ENCODE results near the gene MLF2.
A peak's percentile ranks its signal among the peaks of the same experiment; 100 is the strongest.
"Not testable (repeated sequence)": the region's sequence is repeated elsewhere in the genome, so short reads cannot be mapped to it uniquely, and the experiment has no call there.

MLF2 gene

GRCh38 chr12:6764011-6764828, 11.3 kb upstream of the MLF2 start:
- DNase-seq: peak; percentile 100

- no peak for DNase-seq
These were observed 10.4 kb upstream of the MLF2 start for GRCh38 chr12:6763380-6763779.

- DNase-seq: no peak
These were observed 6.8 kb upstream of the MLF2 start for GRCh38 chr12:6759741-6760140.

GRCh38 chr12:6758506-6759095, 5.7 kb upstream of the MLF2 start:
- DNase-seq: no peak

GRCh38 chr12:6757028-6757690, 4.2 kb upstream of the MLF2 start:
- no peak for DNase-seq

GRCh38 chr12:6754411-6754810, 1.5 kb upstream of the MLF2 start:
- no peak for DNase-seq

GRCh38 chr12:6753772-6754356, 923 bp upstream of the MLF2 start:
- no peak for DNase-seq

- DNase-seq: no peak
These were observed 597 bp downstream of the MLF2 start for GRCh38 chr12:6752167-6752920.

GRCh38 chr12:6751767-6752166, 1.2 kb downstream of the MLF2 start:
- DNase-seq: no peak

- DNase-seq: no peak
These were observed 2.4 kb downstream of the MLF2 start for GRCh38 chr12:6750506-6750905.

- no peak for DNase-seq
These were observed 4.2 kb downstream of the MLF2 start for GRCh38 chr12:6748761-6749160.

GRCh38 chr12:6747216-6747615, 5.7 kb downstream of the MLF2 start:
- no peak for DNase-seq

- no peak for DNase-seq
These were observed 7.0 kb downstream of the MLF2 start for GRCh38 chr12:6745741-6746525.

GRCh38 chr12:6743300-6743699, 9.6 kb downstream of the MLF2 start:
- not testable (repeated sequence) for DNase-seq

- DNase-seq: no peak
These were observed 10.1 kb downstream of the MLF2 start for GRCh38 chr12:6742834-6743233.

GRCh38 chr12:6742080-6742479, 10.9 kb downstream of the MLF2 start:
- DNase-seq: not testable (repeated sequence)

- no peak for DNase-seq
These were observed 16.2 kb downstream of the MLF2 start for GRCh38 chr12:6736754-6737153.

- peak; percentile 45 for DNase-seq
These were observed 17.3 kb downstream of the MLF2 start for GRCh38 chr12:6735448-6736191.

GRCh38 chr12:6734506-6735387, 18.2 kb downstream of the MLF2 start:
- DNase-seq: no peak

- DNase-seq: no peak
These were observed 22.8 kb downstream of the MLF2 start for GRCh38 chr12:6730169-6730568.

All from DMS153 (cell line).